Loucy (cell line): Measurements from ENCODE around the gene MRTFB.

ENCODE experiments used
- H2AFZ ChIP-seq: fragments of 200-600 bp; sonication (generic); 2 replicates; pipeline ENCODE4 v1.6.0; 2016; ENCODE audit warnings: antibody characterized with exemption, mild to moderate bottlenecking, low read length, moderate library complexity
- H3F3A ChIP-seq: fragments of 200-600 bp; 2 replicates; pipeline ENCODE4 v1.6.0; 2016; ENCODE audit warnings: antibody characterized with exemption, low read depth, mild to moderate bottlenecking
- H3K27me3 ChIP-seq: fragments of 200-600 bp; sonication (generic); 2 replicates; pipeline ENCODE4 v1.6.1; 2014; ENCODE audit warnings: low read length, mild to moderate bottlenecking; ENCODE audit not compliant: insufficient read depth, poor library complexity, severe bottlenecking
- H3K36me3 ChIP-seq: fragments of 200-600 bp; sonication (generic); 2 replicates; pipeline ENCODE4 v1.6.1; 2016; ENCODE audit warnings: low read length; ENCODE audit not compliant: insufficient read depth
- H3K4me1 ChIP-seq: fragments of 200-600 bp; sonication (generic); 2 replicates; pipeline ENCODE4 v1.5.1; 2014; ENCODE audit warnings: low read length, mild to moderate bottlenecking; ENCODE audit not compliant: insufficient read depth, poor library complexity, severe bottlenecking
- H3K4me2 ChIP-seq: fragments of 200-600 bp; sonication (generic); 2 replicates; pipeline ENCODE4 v1.6.0; 2014; ENCODE audit warnings: antibody characterized with exemption, low read length, low read depth, mild to moderate bottlenecking; ENCODE audit not compliant: poor library complexity, severe bottlenecking
- H3K4me3 ChIP-seq: fragments of 200-600 bp; sonication (generic); 2 replicates; pipeline ENCODE4 v1.5.1; 2014; ENCODE audit warnings: low read length, mild to moderate bottlenecking, mixed read lengths; ENCODE audit not compliant: poor library complexity, severe bottlenecking
- H3K79me2 ChIP-seq: fragments of 200-600 bp; sonication (generic); 2 replicates; pipeline ENCODE4 v1.6.1; 2014; ENCODE audit warnings: low read length; ENCODE audit not compliant: insufficient read depth
- H3K9ac ChIP-seq: fragments of 200-600 bp; sonication (generic); 2 replicates; pipeline ENCODE4 v1.6.0; 2014; ENCODE audit warnings: mild to moderate bottlenecking, low read depth, low read length, moderate library complexity; ENCODE audit not compliant: poor library complexity, severe bottlenecking
- H3K9me2 ChIP-seq: fragments of 200-600 bp; sonication (generic); replicated peaks from 2 replicates; pipeline ENCODE4 v1.6.1; 2016; ENCODE audit warnings: low read depth, low read length, mixed read lengths
- H3K9me3 ChIP-seq: fragments of 200-600 bp; sonication (generic); 2 replicates; pipeline ENCODE4 v1.6.1; 2014; ENCODE audit warnings: mild to moderate bottlenecking, antibody characterized with exemption, low read length, low read depth; ENCODE audit not compliant: insufficient read depth
- H4K20me1 ChIP-seq: fragments of 200-600 bp; sonication (generic); 2 replicates; pipeline ENCODE4 v1.6.0; 2014; ENCODE audit warnings: antibody characterized with exemption, low read length, mild to moderate bottlenecking; ENCODE audit not compliant: insufficient read depth, poor library complexity, severe bottlenecking
- EZH2phosphoT487 ChIP-seq: fragments of 200-600 bp; IDR thresholded peaks from 2 replicates; pipeline ENCODE4 v1.6.1; 2018; ENCODE audit warnings: antibody characterized with exemption, mild to moderate bottlenecking, moderate library complexity, borderline replicate concordance
- TF ChIP-seq, protein P1 (sequence below): fragments of 200-600 bp; sonication (generic); conservative IDR thresholded peaks from 2 replicates; pipeline ENCODE4 v1.5.1; 2014; ENCODE audit warnings: mild to moderate bottlenecking, antibody characterized with exemption, low read length

The MRTFB gene

DNA sequence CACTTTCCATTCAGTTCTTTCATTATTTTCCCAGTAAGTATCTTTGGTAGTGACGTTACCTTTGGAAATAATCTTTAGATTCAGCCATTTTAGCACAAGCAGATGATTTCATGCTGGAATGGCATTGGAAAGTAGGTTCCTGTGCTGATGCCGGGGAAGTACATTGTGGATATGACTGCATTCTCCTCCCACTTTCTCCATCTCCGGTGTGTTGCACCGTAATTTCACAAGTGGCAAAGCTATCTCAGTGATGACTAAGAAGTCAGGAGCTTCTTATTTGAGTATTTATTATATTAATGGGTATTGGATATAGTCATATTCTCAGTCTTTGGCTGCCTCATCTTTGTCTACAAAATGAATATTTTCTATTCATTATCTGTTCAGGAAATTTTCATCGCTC lies 69.8 kb downstream of the MRTFB start:
- Histone ChIP-seq H3F3A (no peaks in the 10 kb centered on the region), H3K4me3 (no peak overlapping the region), H2AFZ (no peak overlapping the region), H3K27me3 (no peaks in the 10 kb centered on the region), H4K20me1 (no peaks in the 10 kb centered on the region), H3K4me1 (no peaks in the 10 kb centered on the region), H3K9ac (no peak overlapping the region), H3K9me2 (no peaks in the 10 kb centered on the region), H3K4me2 (no peak overlapping the region), H3K9me3 (no peaks in the 10 kb centered on the region), H3K36me3 (no peaks in the 10 kb centered on the region), H3K79me2 (no peaks in the 10 kb centered on the region)
- TF ChIP-seq, protein P1, sequence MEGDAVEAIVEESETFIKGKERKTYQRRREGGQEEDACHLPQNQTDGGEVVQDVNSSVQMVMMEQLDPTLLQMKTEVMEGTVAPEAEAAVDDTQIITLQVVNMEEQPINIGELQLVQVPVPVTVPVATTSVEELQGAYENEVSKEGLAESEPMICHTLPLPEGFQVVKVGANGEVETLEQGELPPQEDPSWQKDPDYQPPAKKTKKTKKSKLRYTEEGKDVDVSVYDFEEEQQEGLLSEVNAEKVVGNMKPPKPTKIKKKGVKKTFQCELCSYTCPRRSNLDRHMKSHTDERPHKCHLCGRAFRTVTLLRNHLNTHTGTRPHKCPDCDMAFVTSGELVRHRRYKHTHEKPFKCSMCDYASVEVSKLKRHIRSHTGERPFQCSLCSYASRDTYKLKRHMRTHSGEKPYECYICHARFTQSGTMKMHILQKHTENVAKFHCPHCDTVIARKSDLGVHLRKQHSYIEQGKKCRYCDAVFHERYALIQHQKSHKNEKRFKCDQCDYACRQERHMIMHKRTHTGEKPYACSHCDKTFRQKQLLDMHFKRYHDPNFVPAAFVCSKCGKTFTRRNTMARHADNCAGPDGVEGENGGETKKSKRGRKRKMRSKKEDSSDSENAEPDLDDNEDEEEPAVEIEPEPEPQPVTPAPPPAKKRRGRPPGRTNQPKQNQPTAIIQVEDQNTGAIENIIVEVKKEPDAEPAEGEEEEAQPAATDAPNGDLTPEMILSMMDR, result no peak
- no peak for TF ChIP-seq EZH2phosphoT487

DNA sequence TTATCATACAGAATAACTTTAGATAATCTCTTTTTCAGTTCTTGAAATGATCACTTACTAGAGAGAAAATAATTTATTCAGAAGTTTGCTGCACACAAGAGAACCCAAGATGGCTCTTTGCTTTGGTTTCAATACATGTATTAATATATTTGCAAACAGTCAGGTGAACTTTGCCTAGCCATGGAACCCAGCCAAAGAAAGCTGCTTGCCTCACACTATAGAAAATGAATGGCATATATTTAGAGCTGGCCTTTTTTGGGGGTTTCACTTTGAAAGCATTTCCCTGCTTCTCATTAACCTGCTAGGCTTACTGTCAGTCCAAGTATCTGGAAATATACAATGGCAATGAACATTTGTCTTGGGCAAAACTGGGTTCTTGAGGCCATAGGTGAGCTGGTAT lies 75.3 kb downstream of the MRTFB start:
- Histone ChIP-seq H3K4me2 (no peak overlapping the region), H3K27me3 (no peaks in the 10 kb centered on the region), H2AFZ (no peak overlapping the region), H3K9me2 (no peaks in the 10 kb centered on the region), H3K4me3 (no peak overlapping the region), H3K79me2 (no peaks in the 10 kb centered on the region), H3K4me1 (no peaks in the 10 kb centered on the region), H3K9me3 (no peaks in the 10 kb centered on the region), H3K9ac (no peak overlapping the region), H3F3A (no peaks in the 10 kb centered on the region), H3K36me3 (no peaks in the 10 kb centered on the region), H4K20me1 (no peaks in the 10 kb centered on the region)
- TF ChIP-seq, protein P1, result no peak

DNA sequence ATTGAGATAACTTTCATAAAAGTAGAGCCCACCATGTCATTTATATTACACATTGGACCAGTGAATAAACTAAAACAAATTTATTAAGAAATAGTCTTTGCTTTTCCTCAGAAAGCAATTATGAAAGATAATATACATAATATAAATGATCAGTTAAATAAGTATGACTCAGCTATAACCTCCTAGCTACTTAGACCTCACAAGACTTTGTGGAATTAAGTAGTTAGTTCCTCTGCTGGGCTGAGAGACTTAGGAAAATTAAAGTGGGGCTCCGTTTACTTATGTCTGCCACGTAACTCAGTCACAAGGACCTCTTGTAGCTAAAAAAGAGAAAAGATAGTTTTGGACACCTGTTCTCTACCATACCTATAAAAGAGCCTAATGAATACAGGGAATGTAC lies 76.9 kb downstream of the MRTFB start:
- Histone ChIP-seq H3K9me2 (no peaks in the 10 kb centered on the region), H4K20me1 (no peaks in the 10 kb centered on the region), H3K9ac (no peak overlapping the region), H3K4me3 (no peak overlapping the region), H2AFZ (no peak overlapping the region), H3K9me3 (no peaks in the 10 kb centered on the region), H3K27me3 (no peaks in the 10 kb centered on the region), H3F3A (no peaks in the 10 kb centered on the region), H3K4me2 (no peak overlapping the region), H3K36me3 (no peaks in the 10 kb centered on the region), H3K4me1 (no peaks in the 10 kb centered on the region), H3K79me2 (no peaks in the 10 kb centered on the region)
- TF ChIP-seq, protein P1, result no peak
- TF ChIP-seq EZH2phosphoT487, result no peak
